HEK293T (cell line): ENCODE data around the gene EYS.

Experiments
- ARNT ChIP-seq: fragments of 450-650 bp; IDR thresholded peaks from 2 replicates; pipeline ENCODE4 v1.6.1; 2017; ENCODE audit warnings: mild to moderate bottlenecking
- BHLHE40 ChIP-seq: fragments of 450-650 bp; IDR thresholded peaks from 2 replicates; pipeline ENCODE4 v1.6.1; 2016; ENCODE audit warnings: mild to moderate bottlenecking, moderate library complexity, borderline replicate concordance
- CTBP1 ChIP-seq: fragments of 450-650 bp; IDR thresholded peaks from 2 replicates; pipeline ENCODE4 v1.6.1; 2016; ENCODE audit warnings: borderline replicate concordance
- ELF4 ChIP-seq: fragments of 450-650 bp; IDR thresholded peaks from 2 replicates; pipeline ENCODE4 v1.6.1; 2017; ENCODE audit warnings: antibody characterized with exemption
- FOXA1 ChIP-seq: fragments of 450-650 bp; IDR thresholded peaks from 2 replicates; pipeline ENCODE4 v1.6.1; 2016; ENCODE audit warnings: mild to moderate bottlenecking
- FOXK2 ChIP-seq: fragments of 450-650 bp; IDR thresholded peaks from 2 replicates; pipeline ENCODE4 v1.6.1; 2016; ENCODE audit warnings: mild to moderate bottlenecking
- FOXM1 ChIP-seq: fragments of 450-650 bp; IDR thresholded peaks from 2 replicates; pipeline ENCODE4 v1.6.1; 2017; ENCODE audit warnings: mild to moderate bottlenecking, borderline replicate concordance
- HDGF ChIP-seq: fragments of 450-650 bp; IDR thresholded peaks from 2 replicates; pipeline ENCODE4 v1.6.1; 2017; ENCODE audit warnings: antibody characterized with exemption, borderline replicate concordance
- L3MBTL2 ChIP-seq: fragments of 450-650 bp; conservative IDR thresholded peaks from 2 replicates; pipeline ENCODE4 v1.6.1; 2016; ENCODE audit warnings: mild to moderate bottlenecking
- LEF1 ChIP-seq: fragments of 450-650 bp; IDR thresholded peaks from 2 replicates; pipeline ENCODE4 v1.6.1; 2017; ENCODE audit warnings: mild to moderate bottlenecking, borderline replicate concordance
- NFRKB ChIP-seq: fragments of 450-650 bp; IDR thresholded peaks from 2 replicates; pipeline ENCODE4 v1.6.1; 2016; ENCODE audit warnings: mild to moderate bottlenecking, moderate library complexity
- SP1 ChIP-seq: fragments of 450-650 bp; IDR thresholded peaks from 2 replicates; pipeline ENCODE4 v1.6.1; 2017
- TARDBP ChIP-seq: fragments of 450-650 bp; IDR thresholded peaks from 2 replicates; pipeline ENCODE4 v1.6.1; 2016
- TF ChIP-seq, protein P1 (sequence below): fragments of 450-650 bp; IDR thresholded peaks from 2 replicates; pipeline ENCODE4 v1.6.1; 2016

DNA sequence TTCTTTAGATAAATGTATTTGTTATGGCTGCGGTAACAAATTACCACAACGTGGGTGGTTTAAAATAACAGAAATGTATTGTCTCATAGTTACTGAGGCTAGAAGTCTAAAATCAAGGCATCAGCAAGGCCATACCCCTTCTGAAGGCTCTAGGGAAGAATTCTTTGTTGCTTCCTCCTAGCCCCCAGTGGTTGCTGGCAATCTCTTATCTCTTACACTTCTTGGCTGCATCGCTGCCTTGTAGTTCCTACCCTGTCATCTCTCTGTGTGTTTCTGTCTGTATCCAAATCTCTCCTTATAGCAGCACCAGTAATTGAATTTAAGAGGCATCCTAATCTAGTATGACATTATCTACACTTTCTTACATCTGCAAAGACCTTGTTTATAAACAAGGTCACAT is 1536.7 kb downstream of the EYS start:
- no peak for TF ChIP-seq ARNT
- no peak for TF ChIP-seq BHLHE40
- TF ChIP-seq NFRKB = no peak
- TF ChIP-seq, protein P1, sequence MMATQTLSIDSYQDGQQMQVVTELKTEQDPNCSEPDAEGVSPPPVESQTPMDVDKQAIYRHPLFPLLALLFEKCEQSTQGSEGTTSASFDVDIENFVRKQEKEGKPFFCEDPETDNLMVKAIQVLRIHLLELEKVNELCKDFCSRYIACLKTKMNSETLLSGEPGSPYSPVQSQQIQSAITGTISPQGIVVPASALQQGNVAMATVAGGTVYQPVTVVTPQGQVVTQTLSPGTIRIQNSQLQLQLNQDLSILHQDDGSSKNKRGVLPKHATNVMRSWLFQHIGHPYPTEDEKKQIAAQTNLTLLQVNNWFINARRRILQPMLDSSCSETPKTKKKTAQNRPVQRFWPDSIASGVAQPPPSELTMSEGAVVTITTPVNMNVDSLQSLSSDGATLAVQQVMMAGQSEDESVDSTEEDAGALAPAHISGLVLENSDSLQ = no peak
- no peak for TF ChIP-seq TARDBP
- TF ChIP-seq LEF1 = no peak
- TF ChIP-seq SP1 = no peak
- TF ChIP-seq FOXA1 = no peak
- no peak for TF ChIP-seq FOXM1
- no peak for TF ChIP-seq HDGF
- TF ChIP-seq ELF4 = no peak
- TF ChIP-seq FOXK2 = no peak
- no peak for TF ChIP-seq CTBP1
- no peak for TF ChIP-seq L3MBTL2
